Gastroesophageal sphincter (tissue), 3 donors: ENCODE data around the gene SPINK2.

Source experiments
- EP300 ChIP-seq: sonication (generic); formaldehyde crosslinking; IDR thresholded peaks from one replicate; pipeline ENCODE4 v1.6.1; 2017; ENCODE audit warnings: antibody characterized with exemption, mild to moderate bottlenecking
- POLR2A ChIP-seq, 2 donors: fragments of 450-650 bp; IDR thresholded peaks; one replicate each; pipeline ENCODE4 v1.6.1; 2017; ENCODE audit warnings: antibody characterized with exemption in 2 of 2, mild to moderate bottlenecking in 2 of 2, moderate library complexity in 1 of 2
- POLR2AphosphoS5 ChIP-seq: sonication (generic); formaldehyde crosslinking; IDR thresholded peaks from one replicate; pipeline ENCODE4 v1.6.1; 2017; ENCODE audit warnings: antibody characterized with exemption
- TF ChIP-seq, protein P1 (sequence below), 4 experiments: fragments of 200-600 bp in 2 of 4; fragments of 450-650 bp in 2 of 4; sonication (generic) in 1 of 4; IDR thresholded peaks; one replicate each; pipeline ENCODE4 v1.5.1; 2017 to 2019; ENCODE audit warnings: antibody characterized with exemption in 4 of 4, mild to moderate bottlenecking in 2 of 4, moderate library complexity in 2 of 4

DNA sequence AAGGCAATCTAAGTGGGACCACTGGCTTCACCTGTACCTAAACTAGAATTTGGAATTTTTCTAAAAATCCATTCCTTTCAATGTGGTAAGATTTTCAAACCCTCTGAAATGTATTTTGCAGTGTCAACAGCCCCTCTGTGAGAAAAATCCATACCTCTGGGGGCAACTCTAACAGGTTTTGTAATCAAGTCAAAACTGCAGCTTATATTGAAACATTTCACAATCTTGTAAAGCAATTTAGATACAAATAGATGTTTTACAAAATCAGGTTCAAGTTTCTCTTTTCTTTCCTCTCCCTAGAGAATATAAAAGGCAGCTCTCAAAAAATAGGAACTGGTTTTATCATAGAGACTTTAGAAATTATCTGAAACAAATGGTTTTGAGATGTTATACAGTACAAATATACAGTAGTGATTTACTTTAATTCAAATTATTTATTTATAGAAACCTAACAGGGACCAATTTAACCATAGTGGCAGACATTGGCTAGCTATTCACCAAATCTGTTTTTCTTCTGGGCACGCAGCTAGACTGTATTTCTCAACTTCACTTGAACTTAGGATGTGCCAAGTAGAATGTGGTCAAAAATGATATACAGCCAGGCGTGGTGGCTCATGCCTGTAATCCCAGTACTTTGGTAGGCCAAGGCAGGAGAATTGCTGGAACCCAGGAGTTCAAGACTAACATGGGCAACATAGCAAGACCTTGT is 36.3 kb upstream of the SPINK2 start:
- TF ChIP-seq, protein P1, sequence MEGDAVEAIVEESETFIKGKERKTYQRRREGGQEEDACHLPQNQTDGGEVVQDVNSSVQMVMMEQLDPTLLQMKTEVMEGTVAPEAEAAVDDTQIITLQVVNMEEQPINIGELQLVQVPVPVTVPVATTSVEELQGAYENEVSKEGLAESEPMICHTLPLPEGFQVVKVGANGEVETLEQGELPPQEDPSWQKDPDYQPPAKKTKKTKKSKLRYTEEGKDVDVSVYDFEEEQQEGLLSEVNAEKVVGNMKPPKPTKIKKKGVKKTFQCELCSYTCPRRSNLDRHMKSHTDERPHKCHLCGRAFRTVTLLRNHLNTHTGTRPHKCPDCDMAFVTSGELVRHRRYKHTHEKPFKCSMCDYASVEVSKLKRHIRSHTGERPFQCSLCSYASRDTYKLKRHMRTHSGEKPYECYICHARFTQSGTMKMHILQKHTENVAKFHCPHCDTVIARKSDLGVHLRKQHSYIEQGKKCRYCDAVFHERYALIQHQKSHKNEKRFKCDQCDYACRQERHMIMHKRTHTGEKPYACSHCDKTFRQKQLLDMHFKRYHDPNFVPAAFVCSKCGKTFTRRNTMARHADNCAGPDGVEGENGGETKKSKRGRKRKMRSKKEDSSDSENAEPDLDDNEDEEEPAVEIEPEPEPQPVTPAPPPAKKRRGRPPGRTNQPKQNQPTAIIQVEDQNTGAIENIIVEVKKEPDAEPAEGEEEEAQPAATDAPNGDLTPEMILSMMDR (IDR thresholded peaks at IDR 0.05): no peak
- TF ChIP-seq POLR2AphosphoS5 (no peak), POLR2A (IDR thresholded peaks at IDR 0.05) (no peak), EP300 (no peak)
